Measurements from ENCODE around the gene SMARCD1.
A peak's percentile ranks its signal among the peaks of the same experiment; 100 is the strongest.

The SMARCD1 gene

GRCh38 chr12:50106907-50107306 lies 21.8 kb downstream of the SMARCD1 start:
- Histone ChIP-seq H3K4me3 (ENCODE audit: extremely low read depth, insufficient read depth, low read length, poor library complexity, severe bottlenecking) (no peak overlapping the region), H3K27ac (ENCODE audit: low read depth, low read length, severe bottlenecking) (no peak overlapping the region), H3K9me3 (ENCODE audit: control insufficient read depth, low read length) (no peaks in the 10 kb centered on the region), H3K36me3 (ENCODE audit: control insufficient read depth, insufficient read depth, low read length) (peaks cover 7% of the 10 kb centered on the region), H3K4me1 (ENCODE audit: control insufficient read depth, insufficient read depth, low read length, poor library complexity, severe bottlenecking) (peaks cover 15% of the 10 kb centered on the region)
- WGBS, 2 experiments (ENCODE audit: insufficient coverage in 2 of 2): 92 to 94% methylated on average over 2 to 3 of the region's 3 CpGs

DNA sequence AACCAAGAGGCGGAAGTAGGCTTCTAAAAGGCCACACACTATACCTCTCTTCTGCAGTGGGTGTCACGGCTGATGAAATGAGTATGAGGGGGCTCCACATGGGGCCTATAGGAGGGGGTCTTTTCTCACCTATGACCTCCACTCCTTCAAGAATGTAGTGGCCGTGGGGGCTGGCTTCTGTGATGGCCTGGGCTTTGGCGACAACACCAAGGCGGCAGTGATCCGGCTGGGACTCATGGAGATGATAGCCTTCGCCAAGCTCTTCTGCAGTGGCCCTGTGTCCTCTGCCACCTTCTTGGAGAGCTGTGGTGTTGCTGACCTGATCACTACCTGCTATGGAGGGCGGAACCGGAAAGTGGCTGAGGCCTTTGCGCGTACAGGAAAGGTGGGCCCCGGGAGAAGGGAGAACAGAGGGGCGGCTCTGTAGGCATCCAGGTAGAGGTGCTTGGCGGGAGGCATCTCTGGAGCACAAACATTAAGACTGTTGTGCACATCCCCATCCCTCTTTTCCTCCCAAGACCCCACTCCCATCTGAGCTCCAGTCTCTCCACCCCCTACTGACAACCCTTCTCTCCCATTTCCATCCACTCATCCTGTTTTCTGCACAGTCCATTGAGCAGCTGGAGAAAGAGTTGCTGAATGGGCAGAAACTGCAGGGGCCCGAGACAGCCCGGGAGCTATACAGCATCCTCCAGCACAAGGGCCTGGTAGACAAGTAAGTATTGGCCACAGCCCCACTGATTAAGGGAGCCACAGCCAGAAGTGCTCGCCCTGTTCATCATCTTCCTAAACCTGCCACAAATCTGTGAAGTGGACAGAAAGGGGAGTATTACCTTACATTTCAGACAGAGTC lies 22.5 kb downstream of the SMARCD1 start:
- peaks cover 15% of the 10 kb centered on the region for H3K4me1 ChIP-seq (ENCODE audit: control insufficient read depth, insufficient read depth, low read length, poor library complexity, severe bottlenecking)
- no peaks in the 10 kb centered on the region for H3K36me3 ChIP-seq (ENCODE audit: control insufficient read depth, insufficient read depth, low read length)
- no peak overlapping the region for H3K4me3 ChIP-seq (ENCODE audit: extremely low read depth, insufficient read depth, low read length, poor library complexity, severe bottlenecking)
- H3K27ac ChIP-seq (ENCODE audit: low read depth, low read length, severe bottlenecking): no peak overlapping the region
- H3K9me3 ChIP-seq (ENCODE audit: control insufficient read depth, low read length): no peaks in the 10 kb centered on the region
- WGBS, 2 experiments (ENCODE audit: insufficient coverage in 2 of 2): 94 to 95% methylated on average over 13 to 14 of the region's 17 CpGs

- Histone ChIP-seq H3K4me1 (ENCODE audit: control insufficient read depth, insufficient read depth, low read length, poor library complexity, severe bottlenecking) (peaks cover 15% of the 10 kb centered on the region), H3K4me3 (ENCODE audit: extremely low read depth, insufficient read depth, low read length, poor library complexity, severe bottlenecking) (no peak overlapping the region), H3K27ac (ENCODE audit: low read depth, low read length, severe bottlenecking) (no peak overlapping the region), H3K36me3 (ENCODE audit: control insufficient read depth, insufficient read depth, low read length) (no peaks in the 10 kb centered on the region), H3K9me3 (ENCODE audit: control insufficient read depth, low read length) (no peaks in the 10 kb centered on the region)
- WGBS, 2 experiments (ENCODE audit: insufficient coverage in 2 of 2): 94 to 100% methylated on average over 3 of the region's 3 CpGs
Measured at GRCh38 chr12:50109319-50109718, 24.2 kb downstream of the SMARCD1 start.

DNA sequence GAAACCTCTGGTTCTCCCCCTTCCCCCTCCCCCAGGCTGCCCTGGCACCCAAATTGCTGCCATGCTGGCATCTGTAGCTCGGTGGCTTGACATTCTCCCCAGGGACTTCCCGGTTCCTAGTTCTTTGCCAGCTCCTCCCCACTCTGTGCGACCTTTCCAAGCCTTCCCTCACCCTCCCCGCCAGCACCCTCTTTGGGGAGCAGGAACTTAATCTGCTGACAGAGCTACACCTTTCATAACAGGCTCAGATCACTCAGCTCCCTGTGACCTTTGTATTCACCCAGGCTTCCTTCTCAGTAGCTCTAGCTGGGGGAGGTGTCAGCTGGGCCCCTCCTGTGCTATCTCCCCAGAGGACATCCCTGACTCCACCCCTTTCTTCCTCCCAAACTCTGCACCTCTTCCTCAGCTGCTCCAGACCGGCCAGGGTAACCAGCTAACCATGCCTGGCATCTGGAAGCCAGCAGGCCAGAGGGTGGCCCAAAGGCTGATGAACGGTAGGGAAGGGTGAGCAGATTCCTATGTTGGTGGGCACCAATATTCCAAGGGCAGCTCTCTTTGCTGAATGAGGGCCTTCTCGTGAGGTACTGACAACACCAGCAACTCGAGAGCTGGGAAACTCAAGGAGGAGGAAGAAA lies 25.1 kb downstream of the SMARCD1 start:
- Histone ChIP-seq H3K4me3 (ENCODE audit: extremely low read depth, insufficient read depth, low read length, poor library complexity, severe bottlenecking) (no peak overlapping the region), H3K36me3 (ENCODE audit: control insufficient read depth, insufficient read depth, low read length) (no peaks in the 10 kb centered on the region), H3K27ac (ENCODE audit: low read depth, low read length, severe bottlenecking) (peak overlapping the region; percentile 4), H3K4me1 (ENCODE audit: control insufficient read depth, insufficient read depth, low read length, poor library complexity, severe bottlenecking) (peaks cover 15% of the 10 kb centered on the region), H3K9me3 (ENCODE audit: control insufficient read depth, low read length) (no peaks in the 10 kb centered on the region)
- WGBS, 2 experiments (ENCODE audit: insufficient coverage in 2 of 2): 64 to 76% methylated on average over 5 to 6 of the region's 8 CpGs

GRCh38 chr12:50110762-50111351 lies 25.7 kb downstream of the SMARCD1 start:
- WGBS, 2 experiments (ENCODE audit: insufficient coverage in 2 of 2): 44 to 46% methylated on average over 6 of the region's 7 CpGs
- peaks cover 15% of the 10 kb centered on the region for H3K4me1 ChIP-seq (ENCODE audit: control insufficient read depth, insufficient read depth, low read length, poor library complexity, severe bottlenecking)
- peaks cover 3% of the 10 kb centered on the region for H3K36me3 ChIP-seq (ENCODE audit: control insufficient read depth, insufficient read depth, low read length)
- H3K4me3 ChIP-seq (ENCODE audit: extremely low read depth, insufficient read depth, low read length, poor library complexity, severe bottlenecking): no peak overlapping the region
- peak overlapping the region; percentile 75 for H3K27ac ChIP-seq (ENCODE audit: low read depth, low read length, severe bottlenecking)
- no peaks in the 10 kb centered on the region for H3K9me3 ChIP-seq (ENCODE audit: control insufficient read depth, low read length)

GRCh38 chr12:50111395-50111692 lies 26.2 kb downstream of the SMARCD1 start:
- Histone ChIP-seq H3K4me3 (ENCODE audit: extremely low read depth, insufficient read depth, low read length, poor library complexity, severe bottlenecking) (peak overlapping the region; percentile 20), H3K27ac (ENCODE audit: low read depth, low read length, severe bottlenecking) (peak overlapping the region; percentile 75)
- 4 to 11% methylated on average over 12 to 15 of the region's 19 CpGs for WGBS, 2 experiments (ENCODE audit: insufficient coverage in 2 of 2)

GRCh38 chr12:50111693-50112455 lies 26.7 kb downstream of the SMARCD1 start, which contains the start of gene COX14:
Gene COX14 (plus strand): TSS chr12:50112236. CDS start chr12:50120044, 7,808 bp downstream.
- H3K4me3 ChIP-seq (ENCODE audit: extremely low read depth, insufficient read depth, low read length, poor library complexity, severe bottlenecking): peak within 1 kb of the TSS; percentile 81
- H3K4me1 ChIP-seq (ENCODE audit: control insufficient read depth, insufficient read depth, low read length, poor library complexity, severe bottlenecking): peaks cover 15% of the 10 kb centered on the region
- whole genome bisulfite sequencing, 2 experiments (ENCODE audit: insufficient coverage in 2 of 2): 0% methylated on average over 54 to 56 of the region's 59 CpGs
- peak within 1 kb of the TSS; percentile 83 for H3K27ac ChIP-seq (ENCODE audit: low read depth, low read length, severe bottlenecking)
- no peaks in the 10 kb centered on the region for H3K9me3 ChIP-seq (ENCODE audit: control insufficient read depth, low read length)
- H3K36me3 ChIP-seq (ENCODE audit: control insufficient read depth, insufficient read depth, low read length): peaks cover 11% of the 10 kb centered on the region

More at GRCh38 chr12:50111395-50111692, 26.2 kb downstream of the SMARCD1 start:
- H3K9me3 ChIP-seq (ENCODE audit: control insufficient read depth, low read length): no peaks in the 10 kb centered on the region
- peaks cover 6% of the 10 kb centered on the region for H3K36me3 ChIP-seq (ENCODE audit: control insufficient read depth, insufficient read depth, low read length)
- peaks cover 15% of the 10 kb centered on the region for H3K4me1 ChIP-seq (ENCODE audit: control insufficient read depth, insufficient read depth, low read length, poor library complexity, severe bottlenecking)

DNA sequence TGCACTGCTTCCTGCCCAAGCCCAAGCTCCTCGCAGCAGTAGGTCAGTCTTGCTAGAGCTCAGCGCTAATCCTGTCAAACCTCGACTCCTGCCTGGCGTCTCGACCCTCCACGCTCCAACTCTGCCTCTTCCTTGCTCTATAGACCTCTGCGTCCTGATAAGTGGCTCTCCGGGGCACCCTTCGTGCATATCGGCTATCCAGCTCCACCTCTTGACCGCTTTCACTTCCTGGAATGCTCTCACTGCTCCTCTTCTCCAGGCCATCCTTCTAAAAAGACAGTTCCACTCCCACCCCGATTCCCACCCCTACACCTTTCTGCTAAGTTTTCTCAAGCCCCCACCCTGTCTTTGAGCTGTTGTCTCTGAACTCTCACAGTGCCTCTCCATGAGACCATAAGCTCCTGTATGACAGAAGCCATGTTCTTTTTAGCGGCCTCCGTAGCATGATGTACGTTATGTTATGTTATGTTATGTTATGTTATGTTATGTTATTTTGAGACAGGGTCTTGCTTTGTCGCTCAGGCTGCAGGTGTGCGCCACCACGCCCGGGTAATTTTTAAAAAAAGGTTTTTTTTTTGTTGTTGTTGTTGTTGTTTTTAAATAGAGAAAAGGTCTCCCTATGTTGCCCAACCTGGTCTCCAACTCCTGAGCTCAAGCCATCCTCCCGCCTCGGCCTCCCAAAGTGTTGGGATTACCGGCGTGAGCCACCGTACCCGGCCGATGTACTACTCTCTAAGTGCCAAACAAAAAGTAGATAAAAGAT lies 27.5 kb downstream of the SMARCD1 start:
- WGBS, 2 experiments (ENCODE audit: insufficient coverage in 2 of 2): 6 to 19% methylated on average over 16 to 21 of the region's 26 CpGs
- peak overlapping the region; percentile 83 for H3K27ac ChIP-seq (ENCODE audit: low read depth, low read length, severe bottlenecking)

GRCh38 chr12:50117057-50117622 lies 32.0 kb downstream of the SMARCD1 start:
- WGBS, 2 experiments (ENCODE audit: insufficient coverage in 2 of 2): 88 to 93% methylated on average over 5 to 6 of the region's 6 CpGs
- Histone ChIP-seq H3K9me3 (ENCODE audit: control insufficient read depth, low read length) (no peaks in the 10 kb centered on the region), H3K36me3 (ENCODE audit: control insufficient read depth, insufficient read depth, low read length) (peaks cover 35% of the 10 kb centered on the region)

More for the DNA sequence above, 27.5 kb downstream of the SMARCD1 start:
- H3K4me1 ChIP-seq (ENCODE audit: control insufficient read depth, insufficient read depth, low read length, poor library complexity, severe bottlenecking): peaks cover 15% of the 10 kb centered on the region
- no peaks in the 10 kb centered on the region for H3K9me3 ChIP-seq (ENCODE audit: control insufficient read depth, low read length)
- peaks cover 12% of the 10 kb centered on the region for H3K36me3 ChIP-seq (ENCODE audit: control insufficient read depth, insufficient read depth, low read length)
- H3K4me3 ChIP-seq (ENCODE audit: extremely low read depth, insufficient read depth, low read length, poor library complexity, severe bottlenecking): peak overlapping the region; percentile 81

More at GRCh38 chr12:50117057-50117622, 32.0 kb downstream of the SMARCD1 start:
- no peak overlapping the region for H3K27ac ChIP-seq (ENCODE audit: low read depth, low read length, severe bottlenecking)
- H3K4me3 ChIP-seq (ENCODE audit: extremely low read depth, insufficient read depth, low read length, poor library complexity, severe bottlenecking): no peak overlapping the region
- no peaks in the 10 kb centered on the region for H3K4me1 ChIP-seq (ENCODE audit: control insufficient read depth, insufficient read depth, low read length, poor library complexity, severe bottlenecking)
